Measurements from ENCODE around the gene TMX3. TPM values are rescaled to one million over a fixed set of nuclear protein-coding genes. Genes with fewer than 3 reads are reported as not detected.

The TMX3 gene
- total RNA-seq, 8 experiments from 2014 or later, result 25.4 to 89.9 (median 43.4) TPM

DNA sequence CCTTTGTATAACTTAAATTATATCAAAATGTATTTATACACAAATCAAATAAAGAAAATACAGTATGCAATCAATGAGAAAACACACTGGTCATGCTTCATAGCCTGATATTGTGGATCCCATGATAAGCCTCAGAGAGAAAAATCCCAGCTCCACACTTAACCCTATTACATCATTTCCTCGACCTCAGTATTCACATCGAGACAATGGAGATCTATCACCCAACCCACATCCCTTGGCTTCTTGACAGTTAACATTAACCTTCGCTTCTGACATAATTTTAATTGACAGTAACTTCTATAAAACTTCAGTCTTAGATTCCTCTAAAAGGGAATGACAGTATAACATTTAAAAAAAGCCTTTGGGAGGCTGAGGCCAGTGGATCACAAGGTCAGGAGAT lies 11.6 kb downstream of the TMX3 start:
- no peak for ATAC-seq (replicated peaks in 6 of 8)
- Histone ChIP-seq H3K4me3 (no peak overlapping the region), H3K27ac (no peak overlapping the region), H3K4me1 (replicated peaks in 1 of 2) (no peaks in the 10 kb centered on the region)
- in situ Hi-C loops (cut with MboI; ENCODE audit: low pct_unique_long_range_greater_than_20kb in 2 of 9, low sequenced_read_pairs in 9 of 9, unreplicated experiment in 9 of 9), result loop anchor here in 1 of 9 experiments (25.0 kb wide), 1 partner anchor 1384 kb away; no protein-coding TSS in a partner anchor
- 80 to 100% (median 100%) methylated on average over 1 to 3 of the region's 3 CpGs; no CpG with 5 or more reads in 2 of the 10 experiments for WGBS, 10 experiments

- in situ Hi-C loops (cut with MboI; ENCODE audit: low pct_unique_long_range_greater_than_20kb in 2 of 9, low sequenced_read_pairs in 9 of 9, unreplicated experiment in 9 of 9), result loop anchor here in 1 of 9 experiments (25.0 kb wide), 1 partner anchor 1386 kb away; no protein-coding TSS in a partner anchor
- no peak for ATAC-seq (replicated peaks in 6 of 8)
- Histone ChIP-seq H3K4me1 (replicated peaks in 1 of 2) (no peaks in the 10 kb centered on the region), H3K4me3 (no peak overlapping the region), H3K27ac (no peak overlapping the region)
- WGBS, 10 experiments, result 91 to 100% (median 97%) methylated on average over 1 to 4 of the region's 4 CpGs; no CpG with 5 or more reads in 1 of the 10 experiments
Observed at GRCh38 chr18:68701353-68701752, 13.6 kb downstream of the TMX3 start.

DNA sequence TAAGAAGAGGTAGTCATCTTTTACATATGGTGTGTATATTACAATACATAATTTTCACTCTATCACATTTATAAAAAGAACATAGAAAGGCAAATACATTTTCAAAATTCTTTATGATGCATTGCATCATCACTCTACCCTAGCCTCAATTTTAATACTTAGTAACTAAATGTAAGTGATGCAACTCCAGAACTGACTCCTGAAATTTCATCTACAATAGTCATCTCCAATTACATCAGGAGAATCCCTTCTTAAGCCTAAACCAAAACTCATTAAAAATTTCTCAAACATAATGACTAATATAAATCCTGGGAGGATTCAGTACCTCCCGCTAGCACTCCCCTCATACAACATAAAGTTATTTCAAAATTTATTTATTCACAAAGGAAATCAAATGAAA lies 15.9 kb downstream of the TMX3 start:
- 83 to 100% (median 100%) methylated on average over 1 of the region's 1 CpG for WGBS, 10 experiments
- ATAC-seq (replicated peaks in 6 of 8), result no peak
- in situ Hi-C loops (cut with MboI; ENCODE audit: low pct_unique_long_range_greater_than_20kb in 2 of 9, low sequenced_read_pairs in 9 of 9, unreplicated experiment in 9 of 9), result no loop called here
- Histone ChIP-seq H3K4me3 (no peak overlapping the region), H3K4me1 (replicated peaks in 1 of 2) (no peaks in the 10 kb centered on the region), H3K27ac (no peak overlapping the region)

- Histone ChIP-seq H3K27ac (no peak overlapping the region), H3K4me1 (replicated peaks in 1 of 2) (no peaks in the 10 kb centered on the region), H3K4me3 (no peak overlapping the region)
- in situ Hi-C loops (cut with MboI; ENCODE audit: low pct_unique_long_range_greater_than_20kb in 2 of 9, low sequenced_read_pairs in 9 of 9, unreplicated experiment in 9 of 9), result no loop called here
- no peak for ATAC-seq (replicated peaks in 6 of 8)
- WGBS, 10 experiments, result 17 to 100% (median 95%) methylated on average over 1 to 2 of the region's 2 CpGs
Observed at GRCh38 chr18:68696937-68697336, 18.0 kb downstream of the TMX3 start.

- in situ Hi-C loops (cut with MboI; ENCODE audit: low pct_unique_long_range_greater_than_20kb in 2 of 9, low sequenced_read_pairs in 9 of 9, unreplicated experiment in 9 of 9), result no loop called here
- Histone ChIP-seq H3K4me3 (no peak overlapping the region), H3K27ac (no peak overlapping the region), H3K4me1 (replicated peaks in 1 of 2) (no peaks in the 10 kb centered on the region)
- WGBS, 10 experiments, result 50 to 100% (median 97%) methylated on average over 2 to 6 of the region's 11 CpGs; no CpG with 5 or more reads in 3 of the 10 experiments
- ATAC-seq (replicated peaks in 6 of 8), result no peak
Observed at GRCh38 chr18:68694316-68694715, 20.6 kb downstream of the TMX3 start.

DNA sequence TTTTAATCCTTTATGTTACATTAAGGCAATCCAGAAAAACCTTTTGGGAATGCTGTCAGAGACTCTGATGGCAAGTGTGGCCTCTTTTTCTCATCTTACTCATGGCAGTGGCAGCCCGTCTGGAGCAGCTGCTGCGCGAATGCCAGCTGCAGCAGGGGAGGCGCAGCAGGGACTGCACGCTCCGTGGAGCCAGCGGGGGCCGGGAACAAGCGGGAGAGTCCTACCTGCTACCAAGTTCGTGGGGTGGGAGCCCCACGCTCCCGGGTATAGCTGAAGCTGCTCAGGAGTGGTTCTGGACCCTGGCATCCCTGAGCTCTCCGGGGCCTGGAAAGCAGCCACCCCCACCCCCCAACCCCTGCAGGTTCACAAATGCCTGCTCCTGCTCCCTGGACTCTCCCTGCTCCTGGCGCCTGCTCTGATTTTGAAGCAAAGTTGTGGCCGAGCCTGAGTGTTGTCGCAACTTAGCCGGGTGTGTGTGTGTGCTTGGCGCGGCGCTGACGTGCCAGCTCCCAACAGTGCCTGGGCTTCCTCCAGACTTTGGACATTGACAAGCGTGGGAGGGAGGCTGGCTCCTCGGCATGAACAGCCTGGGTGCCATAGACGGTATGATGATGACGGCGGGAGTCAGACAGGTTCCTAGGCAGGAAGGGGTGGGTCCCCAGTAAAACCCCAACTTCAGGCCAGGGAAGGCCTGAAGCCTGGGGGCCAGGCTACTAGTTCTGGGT lies 21.7 kb downstream of the TMX3 start:
- ATAC-seq (replicated peaks in 6 of 8), result no peak
- Histone ChIP-seq H3K27ac (no peak overlapping the region), H3K4me3 (no peak overlapping the region), H3K4me1 (replicated peaks in 1 of 2) (no peaks in the 10 kb centered on the region)
- 98 to 100% (median 100%) methylated on average over 1 to 19 of the region's 26 CpGs; no CpG with 5 or more reads in 5 of the 10 experiments for whole genome bisulfite sequencing, 10 experiments
- in situ Hi-C loops (cut with MboI; ENCODE audit: low pct_unique_long_range_greater_than_20kb in 2 of 9, low sequenced_read_pairs in 9 of 9, unreplicated experiment in 9 of 9), result no loop called here

GRCh38 chr18:68679528-68679927 lies 35.4 kb downstream of the TMX3 start:
- H3K4me3 ChIP-seq, result no peak overlapping the region
- peak in 2 of 8 experiments; percentile 25 to 59 for ATAC-seq (replicated peaks in 6 of 8)
- WGBS, 10 experiments, result 33 to 100% (median 84%) methylated on average over 1 of the region's 1 CpG; no CpG with 5 or more reads in 6 of the 10 experiments
- H3K27ac ChIP-seq, result no peak overlapping the region
- in situ Hi-C loops (cut with MboI; ENCODE audit: low pct_unique_long_range_greater_than_20kb in 2 of 9, low sequenced_read_pairs in 9 of 9, unreplicated experiment in 9 of 9), result no loop called here
- no peaks in the 10 kb centered on the region for H3K4me1 ChIP-seq (replicated peaks in 1 of 2)

GRCh38 chr18:68676913-68677312 lies 38.0 kb downstream of the TMX3 start:
- peak in 3 of 8 experiments; percentile 73 to 84 (median 78) for ATAC-seq (replicated peaks in 6 of 8)
- 19 to 100% (median 86%) methylated on average over 1 to 2 of the region's 2 CpGs; no CpG with 5 or more reads in 1 of the 10 experiments for WGBS, 10 experiments
- in situ Hi-C loops (cut with MboI; ENCODE audit: low pct_unique_long_range_greater_than_20kb in 2 of 9, low sequenced_read_pairs in 9 of 9, unreplicated experiment in 9 of 9), result no loop called here
- no peak overlapping the region for H3K27ac ChIP-seq
- H3K4me1 ChIP-seq (replicated peaks in 1 of 2), result no peaks in the 10 kb centered on the region
- H3K4me3 ChIP-seq, result no peak overlapping the region

DNA sequence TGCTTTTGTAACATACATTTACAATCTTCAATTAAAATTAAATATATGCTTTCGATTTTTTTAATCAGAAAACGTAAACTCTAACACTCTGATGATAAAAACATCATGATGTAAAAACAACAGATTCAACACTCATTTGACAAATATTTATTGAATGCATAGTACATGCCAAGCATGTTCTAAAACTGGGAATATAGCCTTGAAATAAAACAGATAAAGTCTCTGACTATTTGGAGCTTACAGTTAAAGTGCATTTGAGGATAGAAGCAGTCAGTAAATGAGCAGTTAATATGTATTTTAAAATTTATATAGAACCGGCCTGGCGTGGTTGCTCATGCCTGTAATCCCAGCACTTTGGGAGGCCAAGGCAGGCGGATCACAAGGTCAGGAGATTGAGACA lies 47.8 kb downstream of the TMX3 start:
- no peak overlapping the region for H3K27ac ChIP-seq
- ATAC-seq (replicated peaks in 6 of 8), result no peak
- in situ Hi-C loops (cut with MboI; ENCODE audit: low pct_unique_long_range_greater_than_20kb in 2 of 9, low sequenced_read_pairs in 9 of 9, unreplicated experiment in 9 of 9), result loop anchor here in 6 of 9 experiments (25.0 kb wide), 2 partner anchors 1430 to 1455 kb away; no protein-coding TSS in a partner anchor
- H3K4me3 ChIP-seq, result no peak overlapping the region
- WGBS, 10 experiments, result 20 to 100% (median 86%) methylated on average over 1 to 5 of the region's 5 CpGs
- H3K4me1 ChIP-seq (replicated peaks in 1 of 2), result no peaks in the 10 kb centered on the region

DNA sequence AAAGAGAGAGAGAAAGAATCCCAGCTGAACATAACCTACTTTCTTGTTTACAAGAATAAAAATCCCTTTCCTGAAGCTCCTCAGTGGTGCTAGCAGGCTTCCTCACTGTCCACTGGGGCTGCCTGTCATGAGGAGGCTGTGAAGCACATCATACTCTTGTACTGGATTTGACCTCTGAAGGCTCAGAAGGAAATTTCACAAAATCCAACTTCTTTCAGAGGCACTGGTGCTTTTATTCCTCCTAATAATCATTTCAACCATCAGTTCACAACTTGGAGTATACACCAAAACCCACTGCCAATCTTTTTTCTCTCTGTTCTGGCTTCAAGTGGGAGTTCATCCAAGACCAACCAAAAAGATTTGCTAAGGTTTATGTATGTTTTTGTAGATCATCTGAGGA lies 48.5 kb downstream of the TMX3 start:
- Histone ChIP-seq H3K4me3 (no peak overlapping the region), H3K27ac (no peak overlapping the region), H3K4me1 (replicated peaks in 1 of 2) (no peaks in the 10 kb centered on the region)
- in situ Hi-C loops (cut with MboI; ENCODE audit: low pct_unique_long_range_greater_than_20kb in 2 of 9, low sequenced_read_pairs in 9 of 9, unreplicated experiment in 9 of 9), result loop anchor here in 6 of 9 experiments (25.0 kb wide), 2 partner anchors 1429 to 1454 kb away; no protein-coding TSS in a partner anchor
- peak in 1 of 8 experiments; percentile 23 for ATAC-seq (replicated peaks in 6 of 8)

DNA sequence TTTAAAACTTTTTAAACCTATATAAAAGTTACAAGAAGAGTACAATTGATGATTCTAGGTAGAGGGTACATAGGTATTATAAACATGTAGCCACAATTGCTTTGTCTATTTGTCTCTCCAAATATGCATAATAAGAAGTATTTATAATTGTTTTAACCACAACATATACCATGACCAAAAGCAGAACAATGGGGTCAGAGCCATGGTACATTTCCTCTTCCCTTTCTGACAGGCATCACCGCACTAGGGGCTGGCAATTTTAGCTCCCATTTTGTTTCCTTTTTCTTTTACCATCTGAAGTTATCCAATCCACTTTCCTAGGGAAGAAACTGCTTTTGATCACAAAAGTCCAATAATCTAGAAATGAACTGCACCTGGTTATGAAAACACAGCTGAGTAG lies 49.3 kb downstream of the TMX3 start:
- no peak overlapping the region for H3K4me3 ChIP-seq
- in situ Hi-C loops (cut with MboI; ENCODE audit: low pct_unique_long_range_greater_than_20kb in 2 of 9, low sequenced_read_pairs in 9 of 9, unreplicated experiment in 9 of 9), result loop anchor here in 6 of 9 experiments (25.0 kb wide), 2 partner anchors 1428 to 1453 kb away; no protein-coding TSS in a partner anchor
- WGBS, 10 experiments, result 85 to 100% (median 100%) methylated on average over 1 of the region's 1 CpG; no CpG with 5 or more reads in 3 of the 10 experiments
- no peak overlapping the region for H3K27ac ChIP-seq
- H3K4me1 ChIP-seq (replicated peaks in 1 of 2), result no peaks in the 10 kb centered on the region
- ATAC-seq (replicated peaks in 6 of 8), result no peak

- peaks cover 0 to 4% of the 10 kb centered on the region in 2 donors for H3K4me1 ChIP-seq (replicated peaks in 1 of 2)
- in situ Hi-C loops (cut with MboI; ENCODE audit: low pct_unique_long_range_greater_than_20kb in 2 of 9, low sequenced_read_pairs in 9 of 9, unreplicated experiment in 9 of 9), result loop anchor here in 6 of 9 experiments (25.0 kb wide), 2 partner anchors 1425 to 1450 kb away; no protein-coding TSS in a partner anchor
- no peak overlapping the region for H3K4me3 ChIP-seq
- ATAC-seq (replicated peaks in 6 of 8), result peak in 2 of 8 experiments; percentile 67 to 73
- H3K27ac ChIP-seq, result no peak overlapping the region
- 20 to 100% (median 75%) methylated on average over 1 to 4 of the region's 4 CpGs; no CpG with 5 or more reads in 3 of the 10 experiments for WGBS, 10 experiments
Observed at GRCh38 chr18:68662754-68663153, 52.2 kb downstream of the TMX3 start.

DNA sequence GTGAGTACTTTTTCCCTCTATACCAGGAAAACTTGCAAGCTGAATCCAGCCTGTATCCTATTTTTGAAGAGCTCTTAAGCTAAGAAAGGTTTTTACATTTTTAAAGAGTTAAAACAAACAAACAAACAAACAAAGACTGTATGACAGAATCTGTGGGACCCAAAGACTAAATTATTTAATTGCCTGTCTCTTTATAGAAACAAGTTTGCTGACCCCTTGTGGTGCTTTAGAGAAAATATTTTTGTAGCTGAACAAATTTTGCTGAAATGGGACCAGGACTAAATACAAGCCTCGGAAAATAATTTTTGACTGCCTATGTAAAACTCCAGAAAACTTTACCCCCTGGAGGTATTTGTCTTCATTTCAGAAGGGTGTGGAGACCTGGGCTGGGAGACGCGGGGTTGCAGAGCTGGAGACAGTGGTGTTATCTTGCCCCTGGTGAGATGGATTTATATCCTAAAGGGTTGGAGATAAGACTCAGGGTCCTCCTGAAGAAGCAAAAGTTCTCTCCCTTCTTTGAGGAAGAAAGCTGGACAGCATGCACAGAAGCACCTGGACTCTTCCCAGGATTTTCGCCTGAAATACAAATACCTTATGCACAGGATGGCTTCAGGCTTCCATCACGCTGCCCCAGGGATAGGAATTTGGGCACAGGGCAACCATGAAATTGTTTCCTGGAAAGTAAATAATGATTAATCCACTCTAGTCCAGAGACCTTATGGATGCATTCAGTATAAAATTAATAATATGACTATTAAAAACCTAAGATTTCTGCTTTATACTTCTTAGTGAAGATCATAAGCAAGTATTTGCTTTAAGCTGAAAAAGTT lies 54.3 kb downstream of the TMX3 start:
- peaks cover 0 to 4% of the 10 kb centered on the region in 2 donors for H3K4me1 ChIP-seq (replicated peaks in 1 of 2)
- H3K4me3 ChIP-seq, result no peak overlapping the region
- H3K27ac ChIP-seq, result no peak overlapping the region
- 24 to 100% (median 79%) methylated on average over 1 to 5 of the region's 5 CpGs; no CpG with 5 or more reads in 1 of the 10 experiments for WGBS, 10 experiments
- peak in 2 of 8 experiments; percentile 32 to 48 for ATAC-seq (replicated peaks in 6 of 8)
- in situ Hi-C loops (cut with MboI; ENCODE audit: low pct_unique_long_range_greater_than_20kb in 2 of 9, low sequenced_read_pairs in 9 of 9, unreplicated experiment in 9 of 9), result loop anchor here in 6 of 9 experiments (25.0 kb wide), 2 partner anchors 1423 to 1448 kb away; no protein-coding TSS in a partner anchor
